GM19193 (cell line): ENCODE data around the gene KMT2B.

Experiments
- POLR2A ChIP-seq: IDR thresholded peaks from 4 replicates; pipeline ENCODE4 v1.6.1; 2011; ENCODE audit not compliant: insufficient read depth, insufficient read length; ENCODE audit errors: extremely low read depth

Gene KMT2B

GRCh38 chr19:35783469-35784434 is 65.9 kb downstream of the KMT2B start:
- TF ChIP-seq POLR2A = no peak

DNA sequence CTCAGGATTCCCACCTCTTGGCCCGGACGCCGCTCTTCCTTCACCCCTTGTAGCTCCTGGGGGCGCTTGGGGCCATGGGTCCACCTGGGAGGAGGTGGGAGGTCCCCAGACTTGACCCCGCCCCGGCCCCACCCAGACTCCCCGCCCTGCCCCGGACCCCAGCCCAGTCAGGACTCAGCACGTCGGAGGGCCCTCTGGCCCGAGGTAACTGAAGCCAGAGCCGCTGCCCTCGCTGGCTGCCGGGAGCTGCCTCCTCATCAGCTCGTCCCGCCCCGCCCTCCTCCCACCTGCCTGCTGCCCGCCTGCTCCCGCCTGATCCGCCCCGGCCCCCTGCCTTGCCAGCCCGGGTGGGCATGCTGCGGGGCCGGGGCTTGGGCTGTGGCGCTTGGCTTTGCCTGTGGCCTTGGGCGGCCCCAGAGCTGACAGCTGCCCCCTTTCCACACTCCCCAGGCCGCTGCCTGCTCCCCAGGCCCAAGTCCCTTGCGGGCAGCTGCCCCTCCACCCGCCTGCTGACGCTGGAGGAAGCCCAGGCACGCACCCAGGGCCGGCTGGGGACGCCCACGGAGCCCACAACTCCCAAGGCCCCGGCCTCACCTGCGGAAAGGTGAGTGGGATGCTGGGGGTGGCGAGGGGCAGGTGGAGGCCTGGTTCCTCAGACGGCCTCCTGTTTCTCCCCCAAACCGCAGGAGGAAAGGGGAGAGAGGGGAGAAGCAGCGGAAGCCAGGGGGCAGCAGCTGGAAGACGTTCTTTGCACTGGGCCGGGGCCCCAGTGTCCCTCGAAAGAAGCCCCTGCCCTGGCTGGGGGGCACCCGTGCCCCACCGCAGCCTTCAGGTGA is 66.9 kb downstream of the KMT2B start:
- no peak for TF ChIP-seq POLR2A

DNA sequence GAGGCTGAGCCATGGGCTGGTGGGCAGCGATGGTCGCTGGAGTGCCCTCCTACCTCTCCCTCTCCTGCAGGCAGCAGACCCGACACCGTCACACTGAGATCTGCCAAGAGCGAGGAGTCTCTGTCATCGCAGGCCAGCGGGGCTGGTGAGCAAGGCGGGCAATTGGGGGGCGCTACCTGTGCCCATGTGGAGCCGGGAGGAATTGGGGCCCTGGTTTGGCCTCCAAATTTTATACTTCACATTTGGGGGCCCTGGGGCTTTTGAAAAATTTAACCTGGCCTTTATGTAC is 67.5 kb downstream of the KMT2B start:
- no peak for TF ChIP-seq POLR2A

GRCh38 chr19:35786299-35787160 is 68.7 kb downstream of the KMT2B start:
- no peak for TF ChIP-seq POLR2A

GRCh38 chr19:35787227-35787799 is 69.5 kb downstream of the KMT2B start:
- TF ChIP-seq POLR2A = no peak
